ENCODE data around the gene BRCA2.

BRCA2 gene

DNA sequence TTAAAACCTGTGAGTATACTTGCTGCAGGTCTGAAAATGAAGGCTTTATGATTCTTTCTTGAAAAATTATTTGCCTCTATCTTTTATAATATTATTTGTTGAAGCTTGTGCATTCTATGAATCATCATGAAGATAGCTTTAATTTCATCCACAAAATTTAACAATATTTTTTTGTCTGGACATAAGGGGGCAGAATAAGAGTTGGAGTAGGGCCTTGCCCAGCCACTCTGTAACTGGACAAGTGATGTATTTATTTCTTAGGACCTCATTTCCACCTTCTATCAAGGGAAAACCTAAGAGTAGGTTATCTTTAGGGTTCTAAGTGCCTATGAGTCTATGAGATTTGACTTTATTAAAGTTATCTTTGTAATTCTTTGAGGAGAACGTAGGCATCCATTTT is 62.7 kb downstream of the BRCA2 start:
- in situ Hi-C loops (cut with MboI; ENCODE audit: low sequenced_read_pairs) = no loop called here

DNA sequence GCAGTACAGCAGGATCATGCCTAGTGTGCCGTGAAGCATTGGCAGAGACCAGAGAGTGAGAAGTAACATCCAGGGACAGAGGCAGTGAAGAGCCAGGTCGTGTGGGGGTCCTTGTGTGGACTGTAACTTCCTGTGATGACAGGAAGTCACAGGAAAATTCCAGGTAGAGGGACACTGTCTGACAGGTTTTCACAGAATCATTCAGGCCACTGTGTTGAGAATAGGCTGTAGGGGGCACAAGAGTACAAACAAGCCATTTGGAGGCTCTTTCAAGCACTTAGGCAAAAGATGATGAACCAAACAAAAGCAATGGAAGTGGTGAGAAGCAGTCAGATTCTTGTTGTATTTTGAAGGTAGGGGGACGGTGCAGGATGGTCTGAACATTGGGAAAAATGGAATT is 66.2 kb downstream of the BRCA2 start:
- in situ Hi-C loops (cut with MboI; ENCODE audit: low sequenced_read_pairs) = no loop called here

DNA sequence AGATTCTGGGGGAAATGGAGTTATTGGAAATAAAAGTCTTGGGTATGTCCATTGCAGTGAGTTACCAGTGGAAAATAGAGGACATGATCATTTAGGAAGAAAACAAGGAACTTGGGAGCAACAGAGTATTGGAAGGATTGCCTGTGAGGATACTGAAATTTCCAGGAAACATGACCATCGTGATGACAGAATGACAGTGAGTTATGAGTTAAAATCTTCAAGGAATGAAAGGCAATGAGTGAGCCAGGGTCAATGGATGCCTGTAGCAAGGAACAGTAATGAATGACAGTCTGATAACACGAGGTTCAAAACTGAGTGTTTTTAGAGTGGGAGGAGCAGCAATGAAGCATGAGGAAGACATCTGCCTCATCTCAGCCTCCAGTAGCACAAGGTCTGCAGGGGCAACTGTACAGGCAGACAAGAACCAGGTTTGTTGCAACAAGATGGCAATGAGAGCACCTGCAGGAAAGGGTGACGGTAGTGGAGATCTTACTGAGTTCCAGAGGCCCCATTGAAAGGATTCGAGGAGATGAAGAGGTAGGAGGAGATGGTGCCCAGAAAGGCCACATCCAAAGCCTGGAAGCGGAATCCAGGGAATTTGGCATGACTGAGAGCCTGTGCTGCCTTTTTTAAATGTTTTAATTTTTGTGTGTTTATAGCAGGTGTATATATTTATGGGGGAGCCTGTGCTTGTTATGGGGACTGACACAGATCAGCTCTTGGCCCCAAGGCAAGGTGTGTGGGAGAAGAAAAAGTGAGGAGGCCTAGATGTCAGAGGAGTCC is 68.7 kb downstream of the BRCA2 start:
- in situ Hi-C loops (cut with MboI; ENCODE audit: low sequenced_read_pairs) = no loop called here

GRCh38 chr13:32384702-32385101 is 69.4 kb downstream of the BRCA2 start:
- in situ Hi-C loops (cut with MboI; ENCODE audit: low sequenced_read_pairs) = no loop called here

- in situ Hi-C loops (cut with MboI; ENCODE audit: low sequenced_read_pairs) = no loop called here
These were observed 70.1 kb downstream of the BRCA2 start for GRCh38 chr13:32385410-32385809.

GRCh38 chr13:32390048-32390447 is 74.7 kb downstream of the BRCA2 start:
- in situ Hi-C loops (cut with MboI; ENCODE audit: low sequenced_read_pairs) = no loop called here

DNA sequence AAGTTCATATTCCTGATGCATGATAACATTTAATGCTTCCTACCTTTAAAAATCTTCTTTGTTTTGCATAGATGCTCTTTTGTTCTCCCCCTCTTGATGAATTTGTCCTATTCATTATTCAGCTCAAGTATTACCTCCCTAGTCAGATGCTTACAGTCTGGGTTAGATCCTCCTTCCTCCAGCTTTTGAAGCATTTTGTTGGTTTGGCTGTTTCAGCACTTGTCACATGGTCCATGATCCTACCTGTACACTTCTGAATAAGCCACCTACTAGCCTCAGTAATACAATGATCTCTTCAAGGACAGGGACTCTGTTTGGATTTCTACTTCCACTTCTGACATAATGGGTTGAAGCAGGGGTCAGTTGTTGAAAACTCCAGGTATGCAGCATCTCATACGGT is 75.2 kb downstream of the BRCA2 start:
- in situ Hi-C loops (cut with MboI; ENCODE audit: low sequenced_read_pairs) = no loop called here

GRCh38 chr13:32391101-32391619 is 75.9 kb downstream of the BRCA2 start:
- in situ Hi-C loops (cut with MboI; ENCODE audit: low sequenced_read_pairs) = no loop called here

DNA sequence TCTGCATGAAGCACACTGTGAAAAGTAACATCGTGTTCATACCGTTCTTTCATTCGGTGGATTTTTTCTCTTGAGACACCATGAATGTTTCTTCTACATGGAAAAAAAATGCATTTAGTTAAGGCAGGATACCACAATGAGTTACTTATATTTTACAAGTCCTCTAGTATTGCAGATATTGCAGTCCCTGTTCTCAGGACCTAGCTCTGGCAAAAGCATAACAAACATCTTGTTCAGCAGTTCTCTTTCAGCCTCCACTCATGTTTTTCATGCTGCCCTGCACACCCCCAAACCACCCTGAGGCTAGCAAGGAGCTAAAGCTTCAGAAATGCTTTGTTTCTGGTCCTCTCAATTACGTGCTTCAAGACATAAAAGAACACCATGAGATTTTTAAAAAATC is 87.8 kb downstream of the BRCA2 start:
- in situ Hi-C loops (cut with MboI; ENCODE audit: low sequenced_read_pairs) = no loop called here

DNA sequence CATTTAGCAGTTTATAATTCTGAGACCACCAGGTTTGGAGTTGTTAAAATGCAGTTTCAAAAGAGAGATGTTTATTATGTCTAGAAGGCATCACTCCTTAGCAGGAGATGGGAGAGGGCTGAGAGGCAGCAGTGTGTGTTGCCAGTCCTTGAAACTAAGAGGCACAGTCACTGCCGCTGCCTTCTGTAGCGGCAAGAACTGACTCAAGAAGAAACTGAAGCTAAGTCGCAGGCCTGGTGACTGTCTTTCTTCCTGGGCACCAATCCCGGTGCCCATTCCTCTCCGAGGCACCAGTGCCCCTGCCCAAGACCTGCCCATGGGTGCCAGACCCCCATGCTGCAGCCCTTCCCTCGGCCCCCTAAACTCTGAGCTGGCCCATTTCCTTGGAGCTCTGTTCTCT is 92.5 kb downstream of the BRCA2 start:
- in situ Hi-C loops (cut with MboI; ENCODE audit: low sequenced_read_pairs) = no loop called here

DNA sequence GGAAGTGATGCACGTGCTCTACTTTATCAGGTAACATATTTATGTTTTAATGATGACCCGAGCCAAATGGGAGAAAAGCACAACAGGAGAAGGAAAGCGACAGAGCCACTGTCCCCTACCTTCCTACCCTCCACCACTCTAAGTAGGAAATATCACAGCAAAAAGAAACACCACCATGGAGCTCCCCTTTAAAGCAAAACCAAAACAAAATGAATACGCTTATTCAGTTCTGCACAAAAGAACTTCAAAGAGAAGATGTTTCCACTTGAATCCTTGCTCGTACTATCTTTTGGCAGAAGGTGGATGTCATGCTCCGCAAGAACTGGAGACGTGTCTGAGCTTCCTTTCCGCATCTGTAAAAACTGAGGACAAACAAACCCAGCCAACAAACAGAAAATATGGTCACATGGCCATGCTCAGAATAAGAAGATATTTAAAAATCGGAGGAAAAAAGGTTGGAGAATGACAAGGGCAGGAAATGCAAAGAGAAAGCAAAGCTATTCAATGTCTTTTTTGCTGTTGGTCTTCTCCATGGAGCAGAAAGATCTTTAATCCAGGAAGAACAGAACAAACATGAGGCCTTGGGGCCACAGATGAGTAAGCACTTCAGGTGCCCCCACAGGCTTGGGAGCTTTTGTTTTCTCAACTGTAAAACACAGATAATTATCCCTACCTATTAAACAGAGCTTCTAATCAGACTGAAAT is 93.1 kb downstream of the BRCA2 start:
- in situ Hi-C loops (cut with MboI; ENCODE audit: low sequenced_read_pairs) = no loop called here

DNA sequence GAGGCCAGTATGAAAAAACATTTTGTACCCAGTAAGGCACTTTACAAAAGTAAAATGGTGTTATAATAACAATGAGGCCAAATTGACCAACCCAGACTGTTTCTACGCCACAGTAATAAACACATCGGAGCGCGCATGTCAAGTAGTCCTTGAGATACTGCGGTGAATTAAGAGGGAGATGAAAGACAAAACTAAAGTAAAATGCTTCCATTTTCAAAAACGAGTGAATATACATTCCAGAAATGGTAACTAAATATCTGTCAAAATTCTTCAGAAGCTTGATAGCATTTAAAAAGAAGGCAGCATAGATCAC is 93.6 kb downstream of the BRCA2 start:
- in situ Hi-C loops (cut with MboI; ENCODE audit: low sequenced_read_pairs) = no loop called here

- in situ Hi-C loops (cut with MboI; ENCODE audit: low sequenced_read_pairs) = no loop called here
These were observed 94.5 kb downstream of the BRCA2 start for GRCh38 chr13:32409561-32410421.

- in situ Hi-C loops (cut with MboI; ENCODE audit: low sequenced_read_pairs) = no loop called here
These were observed 98.0 kb downstream of the BRCA2 start for GRCh38 chr13:32413284-32413683.

DNA sequence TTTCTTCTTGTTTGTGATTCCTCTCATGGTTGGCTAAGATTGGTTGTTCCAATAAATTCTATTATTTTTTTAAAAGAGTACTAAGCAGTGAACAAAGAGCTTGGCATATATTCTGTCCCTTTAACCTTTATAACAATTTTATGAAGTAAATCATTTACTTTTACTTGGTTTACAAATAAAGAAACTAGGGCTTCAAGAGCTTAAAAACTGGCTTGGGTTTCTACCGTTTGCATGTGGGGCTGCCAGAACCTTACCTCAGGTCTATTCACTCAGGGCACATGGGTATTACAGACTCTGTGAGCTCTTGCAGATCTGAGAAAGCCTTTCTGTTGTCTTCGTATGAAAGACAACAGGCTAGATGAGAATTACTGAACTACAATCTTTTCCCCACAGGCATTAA is 99.3 kb downstream of the BRCA2 start:
- in situ Hi-C loops (cut with MboI; ENCODE audit: low sequenced_read_pairs) = no loop called here

GRCh38 chr13:32415019-32415418 is 99.7 kb downstream of the BRCA2 start:
- in situ Hi-C loops (cut with MboI; ENCODE audit: low sequenced_read_pairs) = no loop called here

DNA sequence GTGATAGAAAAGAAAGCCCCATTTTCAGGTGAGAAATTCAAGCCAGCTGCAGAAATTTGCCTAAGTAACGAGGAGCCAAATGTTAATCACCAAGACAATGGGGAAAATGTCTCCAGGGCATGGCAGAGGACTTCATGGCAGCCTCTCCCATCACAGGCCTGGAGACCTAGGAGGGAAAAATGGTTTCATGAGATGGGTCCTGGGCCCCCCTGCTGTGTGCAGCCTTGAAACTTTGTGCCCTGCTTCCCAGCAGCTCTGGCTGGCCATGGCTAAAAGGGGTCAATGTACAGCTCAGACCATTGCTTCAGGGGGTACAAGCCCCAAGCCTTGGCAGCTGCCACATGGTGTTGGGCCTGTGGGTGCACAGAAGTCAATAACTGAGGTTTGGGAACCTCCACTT is 102.7 kb downstream of the BRCA2 start:
- in situ Hi-C loops (cut with MboI; ENCODE audit: low sequenced_read_pairs) = no loop called here

- in situ Hi-C loops (cut with MboI; ENCODE audit: low sequenced_read_pairs) = no loop called here
These were observed 104.6 kb downstream of the BRCA2 start for GRCh38 chr13:32419862-32420261.

- in situ Hi-C loops (cut with MboI; ENCODE audit: low sequenced_read_pairs) = no loop called here
These were observed 108.3 kb downstream of the BRCA2 start for GRCh38 chr13:32423592-32423991.

DNA sequence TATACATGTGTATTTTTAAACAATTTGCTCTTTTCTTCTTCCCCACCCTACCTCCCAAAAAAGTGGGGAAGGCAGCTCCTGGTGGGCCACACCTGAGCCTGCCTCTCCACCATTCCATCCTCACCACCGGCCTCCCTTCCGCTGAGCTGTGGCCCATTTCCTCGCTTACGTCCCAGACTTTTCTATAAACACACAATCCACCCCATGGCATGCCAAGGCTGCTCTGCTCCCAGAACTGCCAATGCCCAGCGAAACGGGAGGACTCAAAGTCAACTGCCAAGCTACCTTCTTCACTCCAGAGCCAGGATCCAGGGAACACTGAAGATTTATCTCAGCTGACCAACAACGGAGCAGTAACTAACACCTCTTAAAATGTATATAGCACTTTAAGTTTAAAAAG is 109.8 kb downstream of the BRCA2 start:
- in situ Hi-C loops (cut with MboI; ENCODE audit: low sequenced_read_pairs) = no loop called here

DNA sequence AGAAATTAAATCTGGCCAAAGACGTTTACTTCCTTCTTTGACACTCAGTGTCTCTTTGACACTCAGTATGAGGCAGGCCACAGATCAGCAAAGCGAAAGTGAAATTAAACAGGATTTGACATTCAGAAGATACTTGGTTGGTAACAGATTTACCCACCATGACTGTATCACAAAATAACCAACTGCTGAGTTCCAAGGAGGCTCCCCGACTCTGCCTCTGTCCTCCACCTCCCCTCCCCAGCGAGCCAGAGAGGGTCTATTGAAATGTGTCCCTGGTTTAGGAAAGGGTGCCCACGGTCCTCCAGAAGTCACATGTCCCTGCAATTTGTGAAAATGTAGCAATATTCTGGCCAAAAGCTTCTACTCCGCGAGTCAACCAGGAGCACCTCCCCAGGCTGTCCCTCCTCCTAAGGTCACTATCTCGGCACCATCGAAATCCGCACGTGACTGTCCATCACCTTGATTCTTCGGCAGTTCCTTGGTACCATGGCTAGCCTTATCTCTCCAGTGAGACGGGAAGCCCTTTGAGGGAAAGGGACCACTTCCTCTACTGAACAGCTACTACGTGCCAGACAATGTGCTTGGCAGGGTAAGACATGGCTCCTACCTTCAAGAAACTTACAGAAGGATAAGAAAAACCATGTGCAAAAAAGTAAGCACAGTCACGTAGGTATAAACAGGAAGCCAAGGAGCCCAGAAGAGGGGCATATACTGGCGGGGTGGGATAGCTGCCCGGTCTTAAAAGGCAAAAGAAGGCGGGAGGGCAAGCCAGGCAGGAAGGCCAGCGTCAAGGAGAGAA is 111.1 kb downstream of the BRCA2 start:
- in situ Hi-C loops (cut with MboI; ENCODE audit: low sequenced_read_pairs) = no loop called here

Measured in HL-60/S4 treated with retinoic acid at 250 ng/mL for 4 days and 3 days (cell line).